ENCODE data around the gene DLG2. TPM values are rescaled to one million over a fixed set of nuclear protein-coding genes. Genes with fewer than 3 reads are reported as not detected.

Gene DLG2
- total RNA-seq, 1 donor, result 1.3 TPM

GRCh38 chr11:84687433-84687832 lies 939.7 kb downstream of the DLG2 start:
- no peak for DNase-seq (ENCODE audit: low read depth)
- TF ChIP-seq CTCF (IDR thresholded peaks at IDR 0.05; ENCODE audit: insufficient read depth, low read depth, low read length), result no peak
- no peak overlapping the region for H3K4me3 ChIP-seq (ENCODE audit: low read depth, low read length)

GRCh38 chr11:84686716-84687115 lies 940.4 kb downstream of the DLG2 start:
- DNase-seq (ENCODE audit: low read depth), result no peak
- no peak overlapping the region for H3K4me3 ChIP-seq (ENCODE audit: low read depth, low read length)
- no peak for TF ChIP-seq CTCF (IDR thresholded peaks at IDR 0.05; ENCODE audit: insufficient read depth, low read depth, low read length)

GRCh38 chr11:84685976-84686375 lies 941.2 kb downstream of the DLG2 start:
- TF ChIP-seq CTCF (IDR thresholded peaks at IDR 0.05; ENCODE audit: insufficient read depth, low read depth, low read length), result no peak
- DNase-seq (ENCODE audit: low read depth), result no peak
- no peak overlapping the region for H3K4me3 ChIP-seq (ENCODE audit: low read depth, low read length)

- TF ChIP-seq CTCF (IDR thresholded peaks at IDR 0.05; ENCODE audit: insufficient read depth, low read depth, low read length), result no peak
- DNase-seq (ENCODE audit: low read depth), result no peak
- H3K4me3 ChIP-seq (ENCODE audit: low read depth, low read length), result no peak overlapping the region
Observed at GRCh38 chr11:84685149-84685548, 942.0 kb downstream of the DLG2 start.

- DNase-seq (ENCODE audit: low read depth), result no peak
- H3K4me3 ChIP-seq (ENCODE audit: low read depth, low read length), result no peak overlapping the region
- no peak for TF ChIP-seq CTCF (IDR thresholded peaks at IDR 0.05; ENCODE audit: insufficient read depth, low read depth, low read length)
Observed at GRCh38 chr11:84681456-84681855, 945.7 kb downstream of the DLG2 start.

- TF ChIP-seq CTCF (IDR thresholded peaks at IDR 0.05; ENCODE audit: insufficient read depth, low read depth, low read length), result no peak
- H3K4me3 ChIP-seq (ENCODE audit: low read depth, low read length), result no peak overlapping the region
- no peak for DNase-seq (ENCODE audit: low read depth)
Observed at GRCh38 chr11:84675396-84676025, 951.6 kb downstream of the DLG2 start.

- TF ChIP-seq CTCF (IDR thresholded peaks at IDR 0.05; ENCODE audit: insufficient read depth, low read depth, low read length), result no peak
- DNase-seq (ENCODE audit: low read depth), result no peak
- no peak overlapping the region for H3K4me3 ChIP-seq (ENCODE audit: low read depth, low read length)
Observed at GRCh38 chr11:84673753-84674152, 953.4 kb downstream of the DLG2 start.
